ENCODE measurements around the gene CD14.

GRCh38 chr5:140595538-140596300, 37.3 kb downstream of the CD14 start:
- TF ChIP-seq CTCF (conservative IDR thresholded peaks at IDR 0.05 in 1 of 2, IDR thresholded peaks at IDR 0.05 in 1 of 2; ENCODE audit: extremely low read depth in 1 of 2, insufficient read depth in 1 of 2, low read depth in 1 of 2, low read length in 2 of 2): no peak
- TF ChIP-seq EZH2 (IDR thresholded peaks at IDR 0.05; ENCODE audit: borderline replicate concordance, low read length): no peak

Data from mammary epithelial cell (primary cell).